HL-60/S4 treated with retinoic acid at 250 ng/mL for 4 days and 3 days (cell line): Measurements from ENCODE around the gene NUMB.

Experiments used
- in situ Hi-C: fragments of 300-500 bp; cut with MboI; formaldehyde crosslinking; loops from 2 replicates; pipeline ENCODE4 v1.7.0; 2022; ENCODE audit warnings: low sequenced_read_pairs

NUMB gene

DNA sequence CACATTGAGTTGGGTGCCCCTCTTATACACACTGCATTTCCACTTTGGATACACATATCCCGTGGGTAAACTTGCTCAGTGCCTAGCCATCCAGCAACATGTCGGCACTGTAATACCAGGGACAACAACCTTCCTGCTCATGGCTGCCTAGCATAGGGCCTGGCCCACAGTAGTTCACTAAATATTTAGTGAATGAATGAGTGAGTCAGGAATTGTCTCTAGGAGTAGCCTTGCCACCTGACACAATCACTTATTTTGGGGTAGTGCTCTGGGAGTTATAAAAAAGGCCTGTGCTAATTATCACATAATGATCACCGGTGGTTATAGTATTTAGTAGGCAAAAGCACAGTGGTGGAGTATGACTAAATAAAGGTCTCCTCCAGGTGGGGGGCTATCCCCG lies 8.5 kb upstream of the NUMB start:
- in situ Hi-C loops = loop anchor here (25.0 kb wide), 2 partner anchors 180 to 280 kb away; no protein-coding TSS in a partner anchor

DNA sequence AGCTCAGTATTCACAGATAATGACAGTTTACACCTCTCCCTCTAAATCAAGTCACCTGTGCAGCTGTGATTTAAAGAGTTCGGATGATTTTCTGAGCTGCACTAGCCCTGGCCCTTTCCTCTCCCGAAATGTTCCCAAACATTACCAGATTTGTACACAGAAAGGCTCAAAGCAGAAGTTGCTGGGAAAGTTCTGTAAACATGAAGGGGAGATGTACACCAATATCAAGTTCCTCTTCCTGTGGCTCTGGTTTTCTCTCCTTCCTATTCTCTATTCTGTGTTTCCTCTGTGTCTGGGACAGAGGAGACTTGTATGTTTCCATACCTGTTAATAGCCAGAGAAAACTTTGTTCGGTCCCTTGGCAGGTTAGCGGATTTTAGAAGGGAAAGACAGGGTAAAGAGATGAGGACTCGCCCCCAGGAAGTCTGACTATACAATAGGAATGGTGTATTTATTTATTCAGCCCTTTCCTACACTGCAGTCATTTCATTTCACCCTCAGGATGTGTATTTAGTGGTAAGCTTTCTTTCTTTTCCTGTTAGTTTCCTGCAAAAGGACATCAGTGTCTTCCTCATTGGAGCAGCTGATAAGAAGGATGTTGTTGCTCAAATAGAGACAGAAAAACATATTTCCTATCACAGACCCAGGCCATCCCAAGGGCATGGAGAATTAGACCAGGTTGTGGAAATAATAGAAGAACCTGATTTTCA lies 7.6 kb upstream of the NUMB start:
- in situ Hi-C loops = loop anchor here (25.0 kb wide), 2 partner anchors 179 to 279 kb away; no protein-coding TSS in a partner anchor

DNA sequence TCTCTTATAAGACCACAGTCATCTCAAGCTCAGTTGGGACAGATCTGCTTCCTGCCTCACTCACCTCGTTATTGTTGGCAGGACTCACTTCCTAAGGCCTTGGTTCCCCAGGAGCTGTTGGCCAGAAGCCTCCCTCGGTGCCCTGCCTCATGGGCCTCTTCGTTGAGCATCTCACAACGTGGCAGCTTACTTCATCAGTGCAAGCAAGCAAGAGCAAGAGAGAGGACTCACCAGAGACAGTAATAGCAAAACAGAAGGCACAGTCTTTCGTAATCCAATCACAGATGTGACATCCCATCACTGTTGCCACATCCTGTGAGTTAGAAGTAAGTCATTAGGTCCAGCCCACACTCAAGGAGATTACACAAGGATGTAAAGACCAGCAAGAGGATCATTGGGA lies 5.1 kb upstream of the NUMB start:
- in situ Hi-C loops = loop anchor here (25.0 kb wide), 2 partner anchors 176 to 276 kb away; no protein-coding TSS in a partner anchor

DNA sequence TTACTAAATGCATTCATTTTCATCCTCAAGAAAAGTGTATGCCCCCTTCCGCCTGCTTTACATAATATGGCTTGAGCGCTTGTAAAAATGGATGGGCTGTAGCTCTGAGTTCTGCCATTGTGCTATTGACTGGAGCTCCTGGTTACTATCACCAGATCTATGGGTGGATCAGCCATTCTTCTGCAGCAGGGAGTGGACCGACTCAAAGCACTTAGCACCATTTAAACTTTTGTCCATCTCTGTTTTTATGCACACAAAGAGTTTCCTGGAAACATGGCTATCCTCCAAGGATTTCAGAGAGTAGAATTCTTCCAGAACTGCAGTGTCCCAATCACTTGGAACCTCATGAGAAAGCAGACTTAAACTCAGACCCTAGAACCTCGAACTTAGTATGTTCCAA lies 4.5 kb upstream of the NUMB start:
- in situ Hi-C loops = loop anchor here (25.0 kb wide), 2 partner anchors 176 to 276 kb away; no protein-coding TSS in a partner anchor

DNA sequence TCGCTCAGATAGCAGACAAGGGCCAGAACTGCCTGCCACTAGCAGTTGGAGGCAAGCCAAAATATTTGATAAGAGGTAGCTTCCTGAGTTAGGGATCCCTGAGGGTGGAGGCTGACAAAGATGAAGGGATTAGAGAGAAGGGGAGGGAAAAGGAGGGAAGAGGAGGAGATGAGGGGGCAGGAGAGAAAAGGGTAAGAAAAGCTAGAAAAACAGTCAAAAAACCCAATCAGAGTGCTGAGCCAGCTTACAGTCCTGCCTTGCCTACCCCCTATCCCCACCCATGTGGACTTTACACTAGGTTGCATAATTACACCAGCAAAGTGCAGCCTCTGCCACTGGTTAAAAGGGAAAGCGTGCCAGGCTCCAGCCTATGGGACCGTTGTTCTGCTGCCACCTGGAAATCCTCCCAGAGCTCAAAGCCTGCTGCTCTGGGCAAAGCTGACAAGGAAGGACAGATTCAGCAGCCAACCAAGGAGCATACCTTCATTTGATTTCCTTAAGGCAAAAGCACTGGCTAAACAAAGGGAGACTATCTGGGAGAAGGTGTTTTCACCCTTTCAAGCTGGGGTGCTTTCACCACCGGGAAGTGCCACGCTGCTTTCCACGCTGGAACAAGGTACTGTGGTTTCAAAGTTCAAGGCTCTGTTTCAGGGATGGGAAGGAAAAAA lies 3.8 kb upstream of the NUMB start:
- in situ Hi-C loops = loop anchor here (25.0 kb wide), 2 partner anchors 175 to 275 kb away; no protein-coding TSS in a partner anchor

DNA sequence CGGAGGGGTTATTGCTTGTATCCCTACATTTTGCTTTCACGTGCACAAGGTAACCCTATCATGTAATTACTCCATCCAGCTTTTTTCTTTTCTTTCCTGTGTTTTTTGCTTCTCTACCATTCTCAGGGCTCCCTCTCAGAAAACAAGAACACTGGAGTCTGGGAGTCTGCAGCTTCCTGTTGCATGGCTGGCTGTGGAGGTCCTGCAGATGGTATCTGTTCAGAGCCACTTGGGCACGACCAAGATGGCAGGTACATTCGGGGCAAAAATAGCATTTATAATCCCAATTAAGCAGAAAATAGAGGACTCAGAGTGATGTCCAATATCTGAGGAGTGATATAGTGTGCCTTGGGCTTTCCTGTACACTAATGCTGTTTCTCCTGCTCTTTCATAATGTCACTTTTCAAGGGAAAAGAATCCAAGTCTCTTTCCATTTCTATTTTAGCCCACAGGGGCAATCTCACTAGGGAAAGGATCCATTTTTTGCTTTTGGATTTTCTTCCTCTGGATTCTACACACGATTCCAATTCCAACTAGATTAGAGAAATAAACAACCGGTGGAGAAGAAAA lies 3.2 kb upstream of the NUMB start:
- in situ Hi-C loops = loop anchor here (25.0 kb wide), 2 partner anchors 174 to 274 kb away; no protein-coding TSS in a partner anchor

DNA sequence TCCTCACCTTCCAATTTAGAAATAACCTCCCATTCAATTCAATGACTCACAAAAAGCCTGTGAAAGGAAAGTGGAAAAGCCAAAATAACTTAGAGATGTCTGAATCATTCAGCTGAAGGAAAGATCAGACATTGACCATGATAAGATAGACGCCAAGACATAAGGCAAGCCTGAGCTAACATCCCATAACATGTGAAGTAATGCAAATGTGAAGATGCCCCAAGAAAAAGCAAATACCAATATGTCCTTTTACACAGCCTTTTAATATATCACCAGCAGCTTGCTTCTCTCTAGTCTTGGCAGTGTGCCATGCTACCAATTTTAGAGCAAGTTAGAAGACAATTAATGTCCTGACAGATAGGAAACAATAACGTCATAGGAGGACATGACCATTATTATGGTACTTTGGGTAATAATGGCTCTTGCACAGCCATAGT lies 2.4 kb upstream of the NUMB start:
- in situ Hi-C loops = loop anchor here (25.0 kb wide), 2 partner anchors 173 to 273 kb away; no protein-coding TSS in a partner anchor

DNA sequence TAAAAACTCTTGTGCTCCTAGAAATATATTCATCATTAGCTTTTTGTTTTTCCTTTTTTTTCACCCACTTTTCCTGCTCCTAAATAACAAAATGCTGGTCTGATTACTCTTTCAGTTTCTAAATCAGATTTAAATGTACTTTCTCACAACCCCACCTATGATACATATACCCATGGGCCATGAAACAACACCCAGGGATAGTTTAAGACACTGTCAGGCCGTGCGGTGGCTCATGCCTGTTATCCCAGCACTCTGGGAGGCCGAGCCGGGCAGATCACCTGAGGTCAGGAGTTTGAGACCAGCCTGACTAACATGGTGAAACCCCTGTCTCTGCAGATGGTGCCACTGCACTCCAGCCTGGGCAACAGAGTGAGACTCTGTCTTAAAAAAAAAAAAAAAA lies 1.6 kb upstream of the NUMB start:
- in situ Hi-C loops = loop anchor here (25.0 kb wide), 2 partner anchors 173 to 273 kb away; no protein-coding TSS in a partner anchor

DNA sequence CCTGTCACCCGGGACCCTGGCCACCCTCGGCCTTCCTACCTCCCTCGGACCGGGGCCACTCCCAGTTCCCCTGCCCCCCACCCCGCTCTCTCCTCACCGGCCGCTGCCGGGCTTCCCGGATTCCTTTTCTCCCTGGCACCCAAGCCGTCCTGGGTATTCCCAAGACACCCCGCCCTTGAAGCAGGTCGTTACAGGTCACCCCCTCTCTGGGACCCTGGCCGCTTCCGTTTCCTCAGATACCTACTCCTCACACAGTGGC lies 493 bp downstream of the NUMB start:
- in situ Hi-C loops = loop anchor here (25.0 kb wide), 2 partner anchors 171 to 271 kb away; no protein-coding TSS in a partner anchor

DNA sequence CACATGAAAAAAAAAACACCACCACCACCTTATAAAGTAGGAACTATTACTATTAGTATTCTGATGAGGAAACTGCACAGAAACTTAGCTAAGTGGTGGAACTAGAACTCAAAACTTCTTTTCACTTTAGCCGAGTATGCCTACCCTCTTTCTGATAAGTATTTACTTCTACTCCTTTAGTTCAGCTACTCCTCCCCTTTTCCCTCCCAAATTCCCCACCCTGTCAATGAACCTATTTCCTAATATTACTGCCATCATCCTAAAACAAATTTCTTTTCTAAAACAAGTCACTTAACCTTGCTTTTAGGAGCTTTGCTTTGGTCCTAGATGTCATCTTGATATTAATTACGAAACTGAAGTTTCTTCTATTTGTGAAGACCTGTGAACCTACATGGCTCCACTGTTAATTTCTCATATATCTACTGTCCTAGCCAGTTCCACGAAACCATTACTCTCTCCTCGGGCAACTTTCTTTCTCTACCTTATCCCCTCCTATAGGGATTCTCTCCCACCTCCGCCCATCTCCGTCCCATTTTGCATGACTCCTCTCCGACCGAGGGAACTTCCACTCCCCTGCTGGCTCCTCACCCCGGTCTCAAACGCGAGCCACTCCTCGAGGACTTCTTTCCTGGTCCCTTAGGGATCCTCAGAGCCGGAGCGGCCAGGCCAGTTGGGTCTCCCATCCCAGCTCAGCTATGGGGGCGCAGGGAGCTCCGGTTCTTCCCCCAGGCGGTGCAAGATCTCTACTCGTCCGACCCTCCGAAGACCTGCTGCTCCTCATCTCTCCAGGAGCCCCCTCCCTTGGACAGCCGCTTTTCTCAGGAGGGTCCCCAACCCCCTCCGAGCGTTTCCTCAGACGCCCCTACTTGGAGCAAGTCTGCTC lies 1.1 kb downstream of the NUMB start:
- in situ Hi-C loops = loop anchor here (25.0 kb wide), 2 partner anchors 170 to 270 kb away; no protein-coding TSS in a partner anchor

DNA sequence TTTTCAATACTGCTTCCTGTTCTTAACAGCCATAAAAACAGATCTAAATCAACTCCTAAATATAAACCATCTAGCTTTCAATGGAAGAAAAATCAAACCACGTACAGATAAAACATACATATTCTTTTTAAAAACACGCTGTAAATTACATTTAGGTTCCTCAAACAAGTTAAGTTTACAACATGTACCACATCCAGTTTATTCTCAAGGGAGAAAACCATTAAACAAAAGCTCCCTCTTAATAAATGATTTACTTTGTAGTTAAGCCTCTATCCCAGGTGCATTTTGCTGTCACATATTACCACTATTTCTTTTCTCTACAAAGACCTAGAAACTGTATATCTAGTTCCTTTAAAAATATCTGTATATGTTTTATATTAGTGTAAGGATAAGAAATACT lies 3.1 kb downstream of the NUMB start:
- in situ Hi-C loops = loop anchor here (25.0 kb wide), 2 partner anchors 168 to 268 kb away; no protein-coding TSS in a partner anchor

DNA sequence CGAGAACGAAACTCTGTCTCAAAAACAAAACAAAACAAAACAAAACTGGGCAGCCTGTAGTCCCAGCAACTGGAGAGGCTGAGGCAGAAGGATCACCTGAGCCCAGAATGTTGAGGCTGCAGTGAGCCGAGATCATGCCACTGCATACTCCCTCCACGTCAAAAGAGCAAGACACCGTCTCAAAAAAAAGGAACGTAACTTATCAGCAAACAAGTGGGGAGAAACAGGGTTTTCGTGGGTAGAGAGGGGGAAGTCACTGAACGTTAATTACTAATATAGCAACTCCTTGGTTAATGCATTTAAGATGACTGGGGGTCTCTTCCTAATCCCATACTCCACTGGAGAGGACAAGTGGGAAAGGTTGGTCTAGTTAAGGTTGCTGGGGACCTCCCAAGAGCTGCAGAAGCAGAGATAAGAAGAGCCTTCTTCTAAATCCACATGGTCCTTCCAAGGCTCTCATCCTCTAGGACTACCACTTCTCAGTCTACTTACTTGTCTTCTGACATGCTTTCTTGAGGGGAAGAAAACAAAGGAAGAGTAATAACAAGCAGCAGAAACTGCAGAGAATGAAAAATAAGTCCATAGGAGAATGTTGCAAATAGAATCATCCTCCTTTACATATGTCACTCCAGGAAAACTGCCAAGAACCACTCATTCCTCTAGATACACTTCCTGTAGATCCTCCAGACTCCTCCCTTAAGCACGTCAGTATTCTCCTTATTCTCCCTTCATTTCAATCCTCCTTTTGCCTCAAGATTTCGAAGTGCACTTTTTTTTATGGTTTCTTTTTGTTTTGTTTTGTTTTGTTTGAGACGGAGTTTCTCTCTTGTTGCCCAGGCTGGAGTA lies 5.8 kb downstream of the NUMB start:
- in situ Hi-C loops = loop anchor here (25.0 kb wide), 2 partner anchors 165 to 265 kb away; no protein-coding TSS in a partner anchor

DNA sequence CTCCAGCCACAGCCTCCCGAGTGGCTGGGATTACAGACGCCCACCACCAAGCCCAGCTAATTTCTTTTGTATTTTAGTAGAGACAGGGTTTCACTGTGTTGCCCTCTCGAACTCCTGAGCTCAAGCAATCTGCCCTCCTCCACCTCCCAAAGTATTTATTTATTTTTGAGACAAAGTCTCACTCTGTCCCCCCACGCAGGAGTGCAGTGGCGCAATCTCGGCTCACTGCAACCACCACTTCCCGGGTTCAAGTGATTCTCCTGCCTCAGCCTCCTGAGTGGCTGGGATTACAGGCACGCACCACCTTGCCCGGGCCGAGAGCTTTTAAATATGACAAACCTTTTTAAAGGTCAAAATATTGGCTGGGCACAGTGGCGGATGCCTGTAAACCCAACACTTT lies 14.6 kb downstream of the NUMB start:
- in situ Hi-C loops = no loop called here

DNA sequence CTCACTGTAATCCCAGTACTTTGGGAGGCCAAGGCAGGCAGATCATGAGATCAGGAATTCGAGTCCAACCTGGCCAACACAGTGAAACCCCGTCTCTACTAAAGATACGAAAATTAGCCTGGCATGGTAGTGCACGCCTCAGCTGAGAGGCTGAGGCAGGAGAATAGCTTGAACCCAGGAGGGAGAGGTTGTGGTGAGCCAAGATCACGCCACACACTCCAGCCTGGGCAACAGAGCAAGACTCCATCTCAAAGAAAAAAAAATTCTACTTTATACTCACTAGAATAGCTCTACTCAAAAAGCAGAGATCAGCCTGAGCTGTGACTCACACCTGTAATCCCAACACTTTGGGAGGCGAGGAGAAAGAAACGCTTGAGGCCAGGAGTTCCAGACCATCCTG lies 17.1 kb downstream of the NUMB start:
- in situ Hi-C loops = no loop called here

DNA sequence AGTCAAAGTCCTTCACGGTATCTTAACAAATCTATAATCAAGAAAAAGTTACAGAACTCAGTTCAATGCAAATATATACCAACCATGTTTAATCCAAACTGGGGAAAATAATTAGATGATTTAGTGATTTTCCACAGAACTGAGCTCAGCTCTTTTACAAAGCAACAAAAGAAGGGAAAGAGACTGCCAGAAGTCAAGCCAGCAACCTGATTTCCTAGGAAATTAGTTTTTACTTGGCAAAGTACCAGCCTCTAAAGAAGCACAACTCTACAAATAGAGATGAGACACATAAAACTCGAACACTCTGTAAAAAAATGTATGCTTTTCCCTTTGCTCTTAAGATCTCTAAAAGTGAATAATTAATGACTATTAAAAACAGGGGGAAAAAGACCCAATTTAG lies 19.4 kb downstream of the NUMB start:
- in situ Hi-C loops = no loop called here

DNA sequence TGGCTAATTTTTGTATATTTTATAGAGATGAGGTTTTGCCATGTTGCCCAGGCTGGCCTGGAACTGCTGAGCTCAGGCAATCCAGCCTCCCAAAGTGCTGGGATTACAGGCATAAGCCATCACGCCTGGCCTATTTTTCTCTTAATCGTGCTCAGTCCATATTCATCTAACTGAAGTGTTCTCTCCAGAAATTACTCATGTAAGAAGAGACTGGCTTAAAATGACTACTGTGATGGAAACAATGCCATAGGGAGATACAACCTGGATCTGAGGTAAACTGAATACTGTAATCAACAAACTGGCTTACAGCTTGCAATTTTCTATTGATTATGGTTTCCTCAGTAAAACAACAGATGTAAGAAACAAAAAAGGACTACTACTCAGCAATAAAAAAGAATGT lies 21.1 kb downstream of the NUMB start:
- in situ Hi-C loops = no loop called here

DNA sequence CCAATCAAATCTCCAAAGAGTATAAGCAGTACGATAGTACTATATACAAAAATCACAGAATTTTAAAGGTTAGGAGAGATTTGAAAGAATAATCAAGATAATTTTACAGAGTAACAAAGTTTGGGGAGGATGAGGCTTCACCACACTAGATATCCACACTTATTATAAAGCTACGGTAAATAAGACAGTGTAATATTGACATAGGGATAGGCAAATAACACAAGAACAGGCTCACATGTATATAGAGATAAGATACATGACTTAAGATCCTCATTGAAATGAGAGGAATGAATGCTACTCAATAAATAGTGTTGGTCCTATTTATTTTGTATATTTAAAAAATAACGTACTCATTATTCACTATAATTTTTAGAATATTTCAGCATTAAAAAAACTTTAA lies 26.2 kb downstream of the NUMB start:
- in situ Hi-C loops = no loop called here

DNA sequence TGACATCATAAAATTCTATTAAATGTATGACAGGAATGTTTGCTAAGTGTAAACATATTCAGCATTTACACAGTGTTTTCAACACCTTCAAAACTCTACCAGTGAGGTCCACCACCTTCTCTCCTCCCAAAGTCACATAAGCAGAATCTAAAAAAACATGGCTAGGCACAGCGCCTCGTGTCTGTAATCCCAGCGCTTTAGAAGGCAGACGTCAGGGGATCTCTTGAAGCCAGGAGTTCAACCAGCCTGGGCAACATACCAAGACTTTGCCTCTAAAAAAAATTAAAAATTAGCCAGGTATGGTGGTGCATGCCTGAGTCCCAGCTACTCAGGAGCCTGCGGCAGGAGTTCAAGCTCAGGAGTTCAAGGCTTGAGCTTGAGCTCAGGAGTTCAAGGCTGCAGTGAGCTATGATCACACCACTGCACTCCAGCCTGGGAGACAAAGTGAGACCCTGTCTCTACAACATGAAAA lies 30.0 kb downstream of the NUMB start:
- in situ Hi-C loops = no loop called here

DNA sequence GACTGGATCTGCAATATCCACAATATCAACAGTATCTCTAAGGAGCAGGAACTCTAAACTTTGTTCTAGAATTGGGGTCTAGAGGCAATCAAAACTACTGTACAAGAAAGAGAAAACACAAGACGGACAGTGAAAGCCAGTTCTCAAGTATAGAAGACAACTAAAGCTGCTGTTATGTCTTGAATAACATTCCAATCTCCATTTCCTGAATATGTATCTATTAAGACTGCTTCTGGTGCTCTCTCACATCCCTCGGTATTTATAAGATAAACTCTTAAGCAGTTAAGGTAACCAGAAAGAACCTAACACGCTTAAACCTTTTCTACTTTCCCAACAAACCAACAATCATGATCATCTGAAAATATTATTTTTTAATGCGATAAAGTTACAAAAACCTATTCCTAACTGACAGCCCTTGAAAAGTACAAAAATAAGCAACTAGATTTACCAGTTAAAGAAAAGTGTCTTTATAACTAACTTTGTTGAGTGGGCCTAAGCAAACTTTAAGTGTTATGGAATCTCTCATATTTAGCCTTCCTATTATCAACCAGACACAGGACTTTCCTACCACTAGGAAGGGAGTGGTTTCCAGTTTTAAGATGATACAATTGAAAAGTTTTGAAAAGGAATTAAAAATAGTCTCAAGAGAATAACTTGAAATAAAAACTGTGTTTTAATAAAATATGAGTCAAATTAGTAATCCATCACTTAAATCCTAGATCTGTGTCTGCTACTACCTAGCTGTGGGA lies 30.7 kb downstream of the NUMB start:
- in situ Hi-C loops = no loop called here
